ENCODE results near the gene CBLN3.

DNA sequence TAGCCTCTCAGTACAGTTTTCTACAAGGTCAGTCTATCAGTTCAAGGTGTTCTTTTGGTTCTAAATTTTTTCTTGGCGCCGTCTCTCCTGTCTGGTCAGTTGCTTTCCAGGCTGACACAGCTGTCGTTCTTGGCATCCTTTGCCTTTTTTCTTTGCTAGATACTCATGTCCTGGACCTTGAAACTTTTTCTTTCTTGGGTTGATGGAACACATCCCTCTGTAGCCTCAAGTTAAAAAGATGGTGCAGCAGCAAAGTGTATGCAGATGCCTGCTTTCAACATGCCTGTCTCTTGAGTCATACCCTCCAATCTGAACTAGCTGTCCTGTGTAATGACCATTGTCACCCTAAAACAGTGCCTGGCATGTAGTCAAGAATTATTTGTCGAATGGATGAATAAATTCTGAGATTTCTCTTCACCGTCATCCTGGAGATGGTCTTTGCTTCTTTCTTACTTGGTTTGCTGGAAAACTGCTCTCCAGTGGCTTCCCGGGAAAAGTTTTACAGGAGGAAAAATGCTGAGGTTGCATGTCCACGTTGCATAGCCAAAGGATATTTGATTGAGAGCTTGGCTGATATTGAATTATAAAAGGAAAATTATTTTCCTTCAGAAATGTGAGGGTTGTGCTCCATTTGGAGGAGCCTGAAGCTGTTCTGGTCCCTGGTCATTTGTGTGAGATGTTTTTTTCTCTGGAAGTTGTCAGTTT lies 26.0 kb downstream of the CBLN3 start:
- TF ChIP-seq CTCF (IDR thresholded peaks at IDR 0.05) = no peak
- no peak for TF ChIP-seq POLR2A (IDR thresholded peaks at IDR 0.05)
